Subcutaneous abdominal adipose tissue (tissue), 5 donors: Measurements from ENCODE around the gene VDR.

ENCODE experiments used
- H3K27ac ChIP-seq: one replicate; pipeline ENCODE4 v1.7.0; 2013; ENCODE audit warnings: low read depth, mild to moderate bottlenecking, inconsistent platforms, low read length, moderate library complexity
- H3K27me3 ChIP-seq, 5 donors: one replicate each; pipeline ENCODE4 v1.7.0; 2013; ENCODE audit warnings: low read length in 5 of 5, inconsistent platforms in 1 of 5; ENCODE audit not compliant: control insufficient read depth in 5 of 5, insufficient read depth in 4 of 5
- H3K36me3 ChIP-seq, 5 donors: one replicate each; pipeline ENCODE4 v1.7.0; 2013; ENCODE audit warnings: low read length in 5 of 5; ENCODE audit not compliant: control insufficient read depth in 5 of 5, insufficient read depth in 5 of 5
- H3K4me1 ChIP-seq, 5 donors: one replicate each; pipeline ENCODE4 v1.7.0; 2013; ENCODE audit warnings: low read length in 5 of 5, mild to moderate bottlenecking in 3 of 5, moderate library complexity in 1 of 5; ENCODE audit not compliant: control insufficient read depth in 5 of 5, insufficient read depth in 5 of 5
- H3K4me3 ChIP-seq, 5 donors: one replicate each; pipeline ENCODE4 v1.7.0; 2013; ENCODE audit warnings: low read length in 5 of 5, low read depth in 1 of 5
- H3K9ac ChIP-seq, 5 donors: one replicate each; pipeline ENCODE4 v1.7.0; 2013; ENCODE audit warnings: low read length in 5 of 5, mild to moderate bottlenecking in 4 of 5, moderate library complexity in 3 of 5
- H3K9me3 ChIP-seq, 5 donors: one replicate each; pipeline ENCODE4 v1.7.0; 2013; ENCODE audit warnings: low read length in 5 of 5; ENCODE audit not compliant: control insufficient read depth in 5 of 5
- donor health status: healthy.
- donor health status: healthy.
- donor health status: healthy.
- donor health status: healthy.
- donor health status: healthy.

Gene VDR

DNA sequence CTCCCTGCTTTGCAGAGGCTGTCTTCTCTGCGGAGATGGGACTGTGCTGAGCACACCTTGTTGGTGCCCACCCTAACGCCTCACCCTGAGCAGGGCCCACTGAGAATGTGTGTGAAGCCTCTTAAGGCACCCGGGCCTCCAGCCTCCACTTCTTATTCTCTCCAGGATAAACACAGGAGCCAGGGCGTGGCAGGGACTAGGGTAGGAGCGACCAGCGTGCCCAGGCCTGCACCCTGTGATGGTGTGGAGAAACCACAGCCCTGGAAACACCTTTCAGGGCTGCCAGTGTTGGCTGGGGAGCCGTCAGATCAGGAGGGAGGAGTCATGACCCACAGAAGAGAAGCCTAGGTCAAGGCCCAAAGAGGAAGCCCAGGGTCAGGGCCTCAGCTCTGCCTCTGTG, 41.3 kb downstream of the VDR start:
- no peak overlapping the region for H3K27ac ChIP-seq

GRCh38 chr12:47862881-47863280, 41.9 kb downstream of the VDR start:
- H3K4me3 ChIP-seq, result no peak overlapping the region
- no peak overlapping the region for H3K27ac ChIP-seq
- no peaks in the 10 kb centered on the region for H3K9me3 ChIP-seq
- no peak overlapping the region for H3K9ac ChIP-seq
- no peaks in the 10 kb centered on the region for H3K4me1 ChIP-seq
- no peaks in the 10 kb centered on the region for H3K36me3 ChIP-seq
- no peaks in the 10 kb centered on the region for H3K27me3 ChIP-seq

More for the DNA sequence above, 41.3 kb downstream of the VDR start:
- H3K9me3 ChIP-seq, result no peaks in the 10 kb centered on the region
- peaks cover 0 to 5% (median 0%) of the 10 kb centered on the region in 5 donors for H3K4me1 ChIP-seq
- no peaks in the 10 kb centered on the region for H3K36me3 ChIP-seq
- H3K27me3 ChIP-seq, result no peaks in the 10 kb centered on the region
- H3K4me3 ChIP-seq, result no peak overlapping the region
- H3K9ac ChIP-seq, result no peak overlapping the region

DNA sequence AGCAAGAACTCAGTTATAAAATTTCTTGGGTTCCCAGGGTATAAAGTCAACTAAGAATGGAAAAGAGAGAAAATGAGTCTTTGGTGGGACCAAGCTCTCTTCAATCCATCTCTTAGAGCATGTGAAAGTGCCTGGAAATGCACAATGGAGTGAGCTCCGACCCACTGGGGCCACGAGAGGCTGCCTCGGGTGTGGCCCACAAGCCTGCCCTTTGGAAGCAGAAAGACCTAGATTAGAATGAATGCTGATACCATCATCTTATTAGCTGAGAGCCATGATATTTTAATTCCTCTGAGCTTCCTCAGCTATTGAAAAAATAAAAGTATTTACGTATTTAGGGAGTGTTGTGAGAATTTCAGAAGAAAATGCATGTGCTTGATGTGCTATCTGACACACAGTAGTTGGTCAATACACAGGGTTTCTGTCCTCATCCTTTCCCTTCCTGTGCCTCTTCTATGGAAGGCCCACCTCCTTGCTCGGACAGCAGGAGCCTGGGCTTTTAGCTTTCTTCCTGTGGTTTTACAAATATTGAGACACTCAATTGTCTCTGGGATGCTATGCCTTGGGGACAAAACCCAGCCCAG, 42.5 kb downstream of the VDR start:
- no peak overlapping the region for H3K9ac ChIP-seq
- H3K36me3 ChIP-seq, result no peaks in the 10 kb centered on the region
- no peaks in the 10 kb centered on the region for H3K27me3 ChIP-seq
- no peaks in the 10 kb centered on the region for H3K9me3 ChIP-seq
- no peak overlapping the region for H3K27ac ChIP-seq
- H3K4me1 ChIP-seq, result no peaks in the 10 kb centered on the region
- no peak overlapping the region for H3K4me3 ChIP-seq

DNA sequence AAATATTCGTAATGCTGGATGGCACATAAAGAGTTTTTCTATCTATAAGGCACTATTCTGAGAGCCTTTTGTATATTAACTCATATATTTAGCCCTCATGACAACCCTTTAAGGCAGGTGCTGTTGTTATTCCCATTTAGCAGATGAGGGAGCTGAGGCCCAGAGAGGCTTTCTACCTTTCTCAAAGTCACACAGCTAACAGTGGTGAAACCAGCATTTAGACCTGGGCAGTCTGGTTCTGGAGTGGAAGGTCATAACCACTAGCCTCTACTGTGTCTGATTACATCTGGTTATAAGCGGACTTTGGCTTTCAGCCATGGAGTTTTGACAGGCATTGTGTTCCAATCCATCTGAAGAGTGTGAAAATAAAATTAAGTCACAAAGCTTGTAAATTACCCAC, 43.9 kb downstream of the VDR start:
- Histone ChIP-seq H3K27me3 (no peaks in the 10 kb centered on the region), H3K9me3 (no peaks in the 10 kb centered on the region), H3K27ac (no peak overlapping the region), H3K4me3 (no peak overlapping the region), H3K9ac (no peak overlapping the region), H3K4me1 (no peaks in the 10 kb centered on the region), H3K36me3 (no peaks in the 10 kb centered on the region)

- H3K4me3 ChIP-seq, result no peak overlapping the region
- no peak overlapping the region for H3K9ac ChIP-seq
- no peaks in the 10 kb centered on the region for H3K27me3 ChIP-seq
- no peak overlapping the region for H3K27ac ChIP-seq
- H3K4me1 ChIP-seq, result no peaks in the 10 kb centered on the region
- H3K9me3 ChIP-seq, result no peaks in the 10 kb centered on the region
- H3K36me3 ChIP-seq, result no peaks in the 10 kb centered on the region
These were observed 44.4 kb downstream of the VDR start for GRCh38 chr12:47860279-47860841.

GRCh38 chr12:47858511-47859266, 46.1 kb downstream of the VDR start:
- no peak overlapping the region for H3K27ac ChIP-seq
- no peaks in the 10 kb centered on the region for H3K36me3 ChIP-seq
- no peak overlapping the region for H3K9ac ChIP-seq

DNA sequence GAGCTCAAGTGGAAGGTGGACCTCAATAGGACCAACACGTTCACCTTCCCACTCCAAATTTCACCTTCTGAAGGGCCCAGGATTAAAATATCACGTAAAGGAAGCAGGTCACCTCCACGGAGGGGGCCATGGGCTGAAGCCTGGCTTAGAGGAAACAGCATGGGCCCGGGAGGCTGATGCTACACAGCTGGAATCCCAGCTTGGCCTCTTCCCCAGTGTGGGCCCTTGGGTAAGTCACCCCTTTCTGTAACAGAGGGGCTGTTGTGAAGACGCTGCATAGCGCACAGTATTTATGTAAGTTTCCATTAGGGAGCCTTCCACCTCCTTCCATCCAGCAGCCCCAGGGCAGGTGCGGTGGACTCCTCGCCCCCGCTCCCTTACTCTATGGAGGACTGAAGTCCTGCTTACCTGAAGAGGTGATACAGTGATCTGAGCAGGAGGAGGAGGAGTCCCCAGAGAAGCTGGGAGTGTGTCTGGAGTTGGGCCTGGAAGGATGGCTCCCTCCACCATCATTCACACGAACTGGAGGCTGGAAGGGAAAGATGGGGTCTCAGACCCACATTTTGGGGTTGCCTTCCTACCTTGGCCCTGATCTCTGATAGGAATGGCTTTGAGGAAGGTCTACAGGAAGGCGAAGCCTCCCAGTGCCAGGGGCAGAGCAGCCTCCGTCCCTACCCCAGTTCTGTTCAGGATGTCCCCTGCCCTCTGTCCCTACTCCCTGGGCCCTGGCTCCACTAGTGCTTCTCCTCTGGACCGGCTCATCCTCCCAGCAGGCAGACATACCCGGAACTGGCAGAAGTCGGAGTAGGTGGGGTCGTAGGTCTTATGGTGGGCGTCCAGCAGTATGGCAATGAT, 47.8 kb downstream of the VDR start:
- peaks cover under 1 to 9% (median 8%) of the 10 kb centered on the region in 5 donors for H3K4me1 ChIP-seq
- no peaks in the 10 kb centered on the region for H3K36me3 ChIP-seq
- H3K9ac ChIP-seq, result no peak overlapping the region
- H3K4me3 ChIP-seq, result no peak overlapping the region
- H3K27ac ChIP-seq, result no peak overlapping the region
- no peaks in the 10 kb centered on the region for H3K27me3 ChIP-seq
- H3K9me3 ChIP-seq, result no peaks in the 10 kb centered on the region

More at GRCh38 chr12:47858511-47859266, 46.1 kb downstream of the VDR start:
- Histone ChIP-seq H3K27me3 (no peaks in the 10 kb centered on the region), H3K4me3 (no peak overlapping the region), H3K9me3 (no peaks in the 10 kb centered on the region), H3K4me1 (no peaks in the 10 kb centered on the region)

- Histone ChIP-seq H3K9ac (no peak overlapping the region), H3K9me3 (no peaks in the 10 kb centered on the region), H3K4me1 (peaks cover 2 to 11% (median 10%) of the 10 kb centered on the region in 5 donors), H3K36me3 (no peaks in the 10 kb centered on the region), H3K27ac (no peak overlapping the region), H3K27me3 (no peaks in the 10 kb centered on the region), H3K4me3 (no peak overlapping the region)
These were observed 48.7 kb downstream of the VDR start for GRCh38 chr12:47856094-47856493.

DNA sequence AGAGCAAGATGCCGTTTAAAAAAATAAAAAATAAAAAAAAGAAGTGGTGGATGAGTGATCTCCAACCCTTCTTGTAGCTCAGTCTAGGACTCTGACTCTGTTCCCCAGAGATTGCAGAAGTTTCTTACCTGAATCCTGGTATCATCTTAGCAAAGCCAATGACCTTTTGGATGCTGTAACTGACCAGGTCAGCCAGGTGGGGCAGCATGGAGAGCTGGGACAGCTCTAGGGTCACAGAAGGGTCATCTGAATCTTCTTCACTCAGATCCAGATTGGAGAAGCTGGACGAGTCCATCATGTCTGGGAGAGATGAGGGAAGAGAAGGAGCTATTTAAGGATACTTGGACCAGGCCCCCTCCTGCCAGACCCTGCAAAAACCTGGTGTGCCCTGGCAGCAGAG, 49.3 kb downstream of the VDR start:
- Histone ChIP-seq H3K4me1 (peaks cover 2 to 11% (median 10%) of the 10 kb centered on the region in 5 donors), H3K27ac (no peak overlapping the region), H3K4me3 (no peak overlapping the region), H3K36me3 (no peaks in the 10 kb centered on the region), H3K9ac (no peak overlapping the region), H3K9me3 (no peaks in the 10 kb centered on the region), H3K27me3 (no peaks in the 10 kb centered on the region)

DNA sequence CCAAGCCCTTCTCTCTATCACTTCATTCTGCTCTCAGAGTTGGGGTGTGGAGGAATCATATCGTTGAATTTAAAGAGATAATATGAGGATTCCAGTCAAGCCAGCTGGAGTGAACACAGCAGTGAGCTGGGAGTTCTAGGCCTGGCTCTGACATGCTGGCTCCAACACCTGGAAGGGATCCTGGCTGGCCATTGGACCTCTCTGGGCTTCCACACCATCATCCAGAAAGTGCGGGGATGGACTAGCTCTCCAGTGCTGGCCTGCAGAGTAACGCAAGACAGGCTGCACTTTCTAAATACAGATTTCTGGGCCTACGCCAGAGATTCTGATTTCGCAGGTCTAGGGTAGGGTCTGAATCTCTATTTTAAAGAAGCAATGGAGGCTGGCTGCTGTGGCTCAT, 50.3 kb downstream of the VDR start:
- H3K9me3 ChIP-seq, result no peaks in the 10 kb centered on the region
- peaks cover 2 to 11% (median 10%) of the 10 kb centered on the region in 5 donors for H3K4me1 ChIP-seq
- no peak overlapping the region for H3K9ac ChIP-seq
- no peaks in the 10 kb centered on the region for H3K36me3 ChIP-seq
- no peak overlapping the region for H3K4me3 ChIP-seq
- H3K27me3 ChIP-seq, result no peaks in the 10 kb centered on the region
- no peak overlapping the region for H3K27ac ChIP-seq
